Natural killer cell treated with Interleukin-12 subunit alpha and Interleukin-12 subunit beta and Interleukin-15 and Interleukin-18, amount 100 ng/mL, for 72 hours (primary cell): Measurements from ENCODE around the gene BTG1. TPM values are rescaled to one million over a fixed set of nuclear protein-coding genes. Genes with fewer than 3 reads are reported as not detected.

ENCODE experiments used
- ATAC-seq, 2 donors: fragments of 150-1000 bp; cut with Tn5 transposase in 1 of 2; sonication (Bioruptor Pico), chemical (Tn5 transposase) in 1 of 2; 2 replicates each; pipeline ENCODE4 v1.10.0; 2021
- DNase-seq: peaks from one replicate; pipeline ENCODE4 v3.0.0; 2022; ENCODE audit warnings: low spot score
- H3K27ac Mint-ChIP-seq, 2 donors: 1 replicate in 1 of 2; 2 replicates in 1 of 2; pipeline ENCODE4 v1.8.0; 2022; ENCODE audit warnings: mixed read lengths in 2 of 2, mild to moderate bottlenecking in 1 of 2, moderate library complexity in 1 of 2
- H3K27me3 Mint-ChIP-seq, 2 donors: 1 replicate in 1 of 2; 2 replicates in 1 of 2; pipeline ENCODE4 v1.8.0; 2022; ENCODE audit warnings: mixed read lengths in 2 of 2
- H3K36me3 Mint-ChIP-seq: one replicate; pipeline ENCODE4 v1.8.0; 2022; ENCODE audit warnings: mixed read lengths
- H3K4me1 Mint-ChIP-seq, 2 donors: 1 replicate in 1 of 2; 2 replicates in 1 of 2; pipeline ENCODE4 v1.8.0; 2022; ENCODE audit warnings: low read depth in 2 of 2, mixed read lengths in 2 of 2, mild to moderate bottlenecking in 1 of 2
- H3K4me3 Mint-ChIP-seq: one replicate; pipeline ENCODE4 v1.8.0; 2022; ENCODE audit warnings: mixed read lengths
- H3K9me3 Mint-ChIP-seq: 2 replicates; pipeline ENCODE4 v1.8.0; 2022; ENCODE audit warnings: mixed read lengths
- total RNA-seq, 2 donors: library from RNA; stranded (reverse); gene quantifications; one replicate each; pipeline ENCODE4 v1.2.3, GENCODE V29; 2022

The BTG1 gene
- total RNA-seq, 2 donors from 2014 or later, result 80.0 to 249 TPM

DNA sequence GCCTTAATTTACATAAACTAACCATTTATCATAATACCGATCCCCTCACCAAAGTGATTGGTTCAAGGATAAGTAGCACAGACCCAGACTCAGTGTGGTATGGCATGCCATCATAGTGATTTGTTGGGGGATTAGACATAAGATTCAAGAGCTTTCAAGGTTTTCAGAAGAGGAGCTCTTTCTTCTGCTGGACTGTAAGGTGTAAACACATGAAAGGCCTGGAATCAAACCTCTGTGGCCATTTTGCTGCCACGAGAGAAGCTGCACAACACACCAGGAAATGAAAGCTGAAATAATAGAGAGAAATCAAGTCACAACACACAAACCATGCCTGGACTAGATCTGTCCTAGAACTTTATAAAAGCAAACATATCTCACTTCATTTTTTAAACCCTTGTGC, 30.8 kb downstream of the BTG1 start:
- no peak for ATAC-seq
- Mint-ChIP-seq H3K4me3 (peak overlapping the region; percentile 0), H3K27ac (peak overlapping the region in 1 of 2 donors; percentile 15), H3K9me3 (peaks cover 3% of the 10 kb centered on the region), H3K27me3 (no peaks in the 10 kb centered on the region), H3K36me3 (peaks cover 8% of the 10 kb centered on the region), H3K4me1 (peaks cover 27 to 30% of the 10 kb centered on the region in 2 donors)
- no peak for DNase-seq

GRCh38 chr12:92111256-92111655, 34.4 kb downstream of the BTG1 start:
- DNase-seq (no peak), ATAC-seq (no peak)
- peak overlapping the region in 1 of 2 donors; percentile 54 for H3K27ac Mint-ChIP-seq
- no peak overlapping the region for H3K4me3 Mint-ChIP-seq
- no peaks in the 10 kb centered on the region for H3K36me3 Mint-ChIP-seq
- H3K27me3 Mint-ChIP-seq, result no peaks in the 10 kb centered on the region
- no peaks in the 10 kb centered on the region for H3K9me3 Mint-ChIP-seq
- peaks cover 28 to 29% of the 10 kb centered on the region in 2 donors for H3K4me1 Mint-ChIP-seq

GRCh38 chr12:92110083-92110640, 35.5 kb downstream of the BTG1 start:
- no peak overlapping the region for H3K4me3 Mint-ChIP-seq
- H3K27ac Mint-ChIP-seq, result peak overlapping the region in 1 of 2 donors; percentile 54
- H3K36me3 Mint-ChIP-seq, result no peaks in the 10 kb centered on the region
- no peaks in the 10 kb centered on the region for H3K27me3 Mint-ChIP-seq
- no peak for DNase-seq
- ATAC-seq, result no peak
- peaks cover 23 to 27% of the 10 kb centered on the region in 2 donors for H3K4me1 Mint-ChIP-seq
- H3K9me3 Mint-ChIP-seq, result no peaks in the 10 kb centered on the region

DNA sequence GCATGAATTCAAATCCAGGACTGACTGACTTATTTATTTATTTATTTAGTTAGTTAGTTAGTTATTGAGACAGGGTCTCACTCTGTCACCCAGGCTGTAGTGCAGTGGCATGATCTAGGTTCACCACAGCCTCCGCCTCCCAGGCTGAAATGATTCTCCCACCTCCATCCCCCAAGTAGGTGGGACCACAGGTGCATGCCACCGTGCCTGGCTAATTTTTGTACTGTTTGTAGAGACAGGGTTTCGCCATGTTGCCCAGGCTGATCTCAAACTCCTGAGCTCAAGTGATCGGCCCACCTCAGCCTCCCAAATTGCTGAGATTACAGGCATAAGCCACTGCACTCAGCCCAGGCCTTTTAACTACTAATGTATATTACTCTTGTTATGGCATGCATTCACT, 36.0 kb downstream of the BTG1 start:
- no peak overlapping the region for H3K27ac Mint-ChIP-seq
- ATAC-seq, result no peak
- H3K36me3 Mint-ChIP-seq, result no peaks in the 10 kb centered on the region
- no peaks in the 10 kb centered on the region for H3K9me3 Mint-ChIP-seq
- peaks cover 18 to 23% of the 10 kb centered on the region in 2 donors for H3K4me1 Mint-ChIP-seq
- H3K4me3 Mint-ChIP-seq, result no peak overlapping the region
- H3K27me3 Mint-ChIP-seq, result no peaks in the 10 kb centered on the region
- DNase-seq, result no peak

- H3K9me3 Mint-ChIP-seq, result no peaks in the 10 kb centered on the region
- H3K4me3 Mint-ChIP-seq, result no peak overlapping the region
- H3K27me3 Mint-ChIP-seq, result no peaks in the 10 kb centered on the region
- H3K4me1 Mint-ChIP-seq, result peaks cover 17 to 22% of the 10 kb centered on the region in 2 donors
- DNase-seq (no peak), ATAC-seq (no peak)
- no peaks in the 10 kb centered on the region for H3K36me3 Mint-ChIP-seq
- H3K27ac Mint-ChIP-seq, result peak overlapping the region; percentile 40 to 50
Measured at GRCh38 chr12:92108651-92109050, 37.0 kb downstream of the BTG1 start.

DNA sequence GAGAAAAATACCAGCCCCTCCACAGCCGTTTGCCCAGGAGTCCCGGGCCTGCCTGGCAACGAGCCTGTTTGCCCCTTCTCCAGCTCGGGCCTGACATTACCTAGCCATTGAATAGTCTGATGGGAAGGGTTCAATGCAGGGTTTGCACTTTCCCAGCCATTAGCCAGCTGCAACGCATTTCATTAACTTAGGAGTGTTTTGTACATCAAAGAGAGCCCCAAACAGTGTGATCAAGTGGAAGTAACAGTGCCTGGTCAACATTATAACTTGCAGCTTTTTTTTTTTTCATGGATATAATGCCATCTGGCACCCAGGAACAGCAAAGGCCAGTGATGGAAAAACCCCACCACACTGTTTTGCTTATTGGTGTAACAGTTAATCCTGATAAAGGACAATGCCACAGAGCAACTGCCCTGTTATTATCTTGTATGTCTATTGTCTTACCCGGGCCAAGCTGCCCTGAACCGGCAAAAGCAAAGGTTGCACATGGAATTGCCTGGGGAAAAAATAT, 38.0 kb downstream of the BTG1 start:
- H3K27me3 Mint-ChIP-seq, result no peaks in the 10 kb centered on the region
- H3K4me1 Mint-ChIP-seq, result peaks cover 17% of the 10 kb centered on the region in 2 donors
- DNase-seq (no peak), ATAC-seq (no peak)
- no peaks in the 10 kb centered on the region for H3K36me3 Mint-ChIP-seq
- no peaks in the 10 kb centered on the region for H3K9me3 Mint-ChIP-seq
- no peak overlapping the region for H3K4me3 Mint-ChIP-seq
- no peak overlapping the region for H3K27ac Mint-ChIP-seq

DNA sequence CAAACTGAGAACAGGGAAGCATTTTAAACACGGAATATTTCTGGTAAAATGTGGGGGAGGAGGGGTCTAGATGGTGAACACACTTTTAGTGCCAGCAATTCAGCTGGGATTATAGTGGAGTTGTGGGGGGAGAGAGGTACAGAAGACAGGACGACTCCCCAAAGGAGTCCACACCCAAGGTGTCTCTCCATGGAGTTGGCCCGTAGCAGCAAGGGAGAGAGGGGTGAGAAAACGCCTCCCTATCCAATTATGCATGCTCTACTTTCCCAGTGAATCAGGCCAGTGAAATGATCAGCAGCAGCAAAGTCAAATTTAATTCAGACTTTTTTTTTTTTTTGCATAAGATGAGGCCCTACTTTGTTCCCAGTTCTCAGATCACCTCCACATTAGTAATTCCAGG, 38.6 kb downstream of the BTG1 start:
- ATAC-seq (peak in 1 of 2 donors; percentile 56), DNase-seq (no peak)
- H3K36me3 Mint-ChIP-seq, result no peaks in the 10 kb centered on the region
- H3K9me3 Mint-ChIP-seq, result no peaks in the 10 kb centered on the region
- peaks cover 14 to 16% of the 10 kb centered on the region in 2 donors for H3K4me1 Mint-ChIP-seq
- no peak overlapping the region for H3K4me3 Mint-ChIP-seq
- H3K27me3 Mint-ChIP-seq, result no peaks in the 10 kb centered on the region
- peak overlapping the region in 1 of 2 donors; percentile 25 for H3K27ac Mint-ChIP-seq

GRCh38 chr12:92105676-92106075, 40.0 kb downstream of the BTG1 start:
- Mint-ChIP-seq H3K4me1 (peaks cover 11 to 14% of the 10 kb centered on the region in 2 donors), H3K9me3 (peaks cover 3% of the 10 kb centered on the region), H3K36me3 (peaks cover under 1% of the 10 kb centered on the region), H3K4me3 (no peak overlapping the region), H3K27ac (no peak overlapping the region), H3K27me3 (no peaks in the 10 kb centered on the region)
- ATAC-seq (no peak), DNase-seq (no peak)

- Mint-ChIP-seq H3K27me3 (no peaks in the 10 kb centered on the region), H3K36me3 (peaks cover 6% of the 10 kb centered on the region), H3K4me1 (peaks cover 11 to 14% of the 10 kb centered on the region in 2 donors), H3K4me3 (no peak overlapping the region), H3K9me3 (peaks cover 4% of the 10 kb centered on the region), H3K27ac (no peak overlapping the region)
- no peak for ATAC-seq
- no peak for DNase-seq
Measured at GRCh38 chr12:92105110-92105509, 40.5 kb downstream of the BTG1 start.

- H3K27me3 Mint-ChIP-seq, result no peaks in the 10 kb centered on the region
- H3K36me3 Mint-ChIP-seq, result peaks cover 13% of the 10 kb centered on the region
- peaks cover 6 to 10% of the 10 kb centered on the region in 2 donors for H3K4me1 Mint-ChIP-seq
Measured at GRCh38 chr12:92102606-92103005, 43.0 kb downstream of the BTG1 start.

GRCh38 chr12:92098594-92099380, 46.9 kb downstream of the BTG1 start:
- Mint-ChIP-seq H3K36me3 (peaks cover 13% of the 10 kb centered on the region), H3K27me3 (no peaks in the 10 kb centered on the region), H3K27ac (no peak overlapping the region), H3K9me3 (peaks cover 9% of the 10 kb centered on the region), H3K4me1 (peaks cover 5 to 17% of the 10 kb centered on the region in 2 donors), H3K4me3 (no peak overlapping the region)
- DNase-seq (no peak), ATAC-seq (no peak)

More at GRCh38 chr12:92102606-92103005, 43.0 kb downstream of the BTG1 start:
- H3K4me3 Mint-ChIP-seq, result no peak overlapping the region
- H3K27ac Mint-ChIP-seq, result no peak overlapping the region
- DNase-seq, result no peak
- H3K9me3 Mint-ChIP-seq, result peaks cover 9% of the 10 kb centered on the region
- no peak for ATAC-seq

- Mint-ChIP-seq H3K36me3 (peaks cover 13% of the 10 kb centered on the region), H3K27ac (peak overlapping the region in 1 of 2 donors; percentile 65), H3K4me1 (peaks cover 5 to 17% of the 10 kb centered on the region in 2 donors), H3K9me3 (peaks cover 9% of the 10 kb centered on the region), H3K4me3 (no peak overlapping the region), H3K27me3 (no peaks in the 10 kb centered on the region)
- DNase-seq (no peak), ATAC-seq (peak; percentile 48 to 49)
Measured at GRCh38 chr12:92096346-92097136, 49.1 kb downstream of the BTG1 start.

DNA sequence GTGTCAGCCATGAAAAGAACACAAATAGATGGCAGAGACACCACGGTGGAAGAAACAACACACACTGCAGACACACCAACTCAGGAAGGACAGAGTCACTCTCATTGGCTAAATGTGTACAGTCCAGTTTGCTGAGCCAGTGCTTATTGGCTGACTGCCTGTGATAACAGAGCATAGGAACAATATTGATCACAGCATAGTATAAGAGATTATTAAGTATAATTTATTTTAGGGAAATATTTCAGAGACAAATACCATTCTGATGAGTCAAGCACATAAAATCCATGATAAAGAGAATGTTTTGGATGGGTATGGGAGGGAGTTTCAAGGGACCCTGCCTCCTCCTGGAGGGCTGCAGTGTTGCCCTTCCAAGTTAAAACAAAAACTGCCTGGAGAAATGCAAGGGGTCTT, 50.9 kb downstream of the BTG1 start:
- ATAC-seq (no peak), DNase-seq (no peak)
- peaks cover 5 to 12% of the 10 kb centered on the region in 2 donors for H3K4me1 Mint-ChIP-seq
- H3K4me3 Mint-ChIP-seq, result no peak overlapping the region
- no peaks in the 10 kb centered on the region for H3K27me3 Mint-ChIP-seq
- H3K9me3 Mint-ChIP-seq, result peaks cover 4% of the 10 kb centered on the region
- peaks cover 3% of the 10 kb centered on the region for H3K36me3 Mint-ChIP-seq
- H3K27ac Mint-ChIP-seq, result peak overlapping the region in 1 of 2 donors; percentile 30
